ENCODE data around the gene TBX19.

DNA sequence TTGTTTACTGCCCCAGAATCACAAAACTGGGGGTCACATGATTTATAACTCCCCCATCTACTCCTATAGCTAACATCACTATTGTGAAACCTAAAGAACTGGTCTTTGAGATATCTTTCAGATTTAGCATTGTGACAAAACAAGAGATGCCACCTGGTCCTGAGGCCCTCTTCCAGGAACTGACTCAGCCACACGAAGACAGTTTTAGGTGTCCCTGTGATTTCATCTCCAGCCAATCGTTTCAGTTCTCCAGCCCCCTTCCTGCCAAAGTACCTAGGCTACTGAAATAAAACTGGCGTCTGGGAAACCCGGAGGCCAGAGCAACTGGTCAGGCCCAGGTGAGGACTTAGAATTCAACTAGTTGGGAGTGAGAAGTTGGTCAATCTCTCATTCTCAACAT, 36.6 kb downstream of the TBX19 start:
- TF ChIP-seq, protein P1, sequence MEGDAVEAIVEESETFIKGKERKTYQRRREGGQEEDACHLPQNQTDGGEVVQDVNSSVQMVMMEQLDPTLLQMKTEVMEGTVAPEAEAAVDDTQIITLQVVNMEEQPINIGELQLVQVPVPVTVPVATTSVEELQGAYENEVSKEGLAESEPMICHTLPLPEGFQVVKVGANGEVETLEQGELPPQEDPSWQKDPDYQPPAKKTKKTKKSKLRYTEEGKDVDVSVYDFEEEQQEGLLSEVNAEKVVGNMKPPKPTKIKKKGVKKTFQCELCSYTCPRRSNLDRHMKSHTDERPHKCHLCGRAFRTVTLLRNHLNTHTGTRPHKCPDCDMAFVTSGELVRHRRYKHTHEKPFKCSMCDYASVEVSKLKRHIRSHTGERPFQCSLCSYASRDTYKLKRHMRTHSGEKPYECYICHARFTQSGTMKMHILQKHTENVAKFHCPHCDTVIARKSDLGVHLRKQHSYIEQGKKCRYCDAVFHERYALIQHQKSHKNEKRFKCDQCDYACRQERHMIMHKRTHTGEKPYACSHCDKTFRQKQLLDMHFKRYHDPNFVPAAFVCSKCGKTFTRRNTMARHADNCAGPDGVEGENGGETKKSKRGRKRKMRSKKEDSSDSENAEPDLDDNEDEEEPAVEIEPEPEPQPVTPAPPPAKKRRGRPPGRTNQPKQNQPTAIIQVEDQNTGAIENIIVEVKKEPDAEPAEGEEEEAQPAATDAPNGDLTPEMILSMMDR (IDR thresholded peaks at IDR 0.05), result no peak
- no peak for TF ChIP-seq EZH2phosphoT487 (IDR thresholded peaks at IDR 0.05)
- TF ChIP-seq EZH2 (IDR thresholded peaks at IDR 0.05), result no peak
